OCI-M1 (cell line): ENCODE data around the gene STYXL2.

ENCODE experiments used
- DNase-seq: peaks from one replicate; lab custom pipeline; 2025; lab: John Stamatoyannopoulos, UW

STYXL2 gene

GRCh38 chr1:167110586-167110985 is 16.7 kb downstream of the STYXL2 start:
- no peak for DNase-seq

DNA sequence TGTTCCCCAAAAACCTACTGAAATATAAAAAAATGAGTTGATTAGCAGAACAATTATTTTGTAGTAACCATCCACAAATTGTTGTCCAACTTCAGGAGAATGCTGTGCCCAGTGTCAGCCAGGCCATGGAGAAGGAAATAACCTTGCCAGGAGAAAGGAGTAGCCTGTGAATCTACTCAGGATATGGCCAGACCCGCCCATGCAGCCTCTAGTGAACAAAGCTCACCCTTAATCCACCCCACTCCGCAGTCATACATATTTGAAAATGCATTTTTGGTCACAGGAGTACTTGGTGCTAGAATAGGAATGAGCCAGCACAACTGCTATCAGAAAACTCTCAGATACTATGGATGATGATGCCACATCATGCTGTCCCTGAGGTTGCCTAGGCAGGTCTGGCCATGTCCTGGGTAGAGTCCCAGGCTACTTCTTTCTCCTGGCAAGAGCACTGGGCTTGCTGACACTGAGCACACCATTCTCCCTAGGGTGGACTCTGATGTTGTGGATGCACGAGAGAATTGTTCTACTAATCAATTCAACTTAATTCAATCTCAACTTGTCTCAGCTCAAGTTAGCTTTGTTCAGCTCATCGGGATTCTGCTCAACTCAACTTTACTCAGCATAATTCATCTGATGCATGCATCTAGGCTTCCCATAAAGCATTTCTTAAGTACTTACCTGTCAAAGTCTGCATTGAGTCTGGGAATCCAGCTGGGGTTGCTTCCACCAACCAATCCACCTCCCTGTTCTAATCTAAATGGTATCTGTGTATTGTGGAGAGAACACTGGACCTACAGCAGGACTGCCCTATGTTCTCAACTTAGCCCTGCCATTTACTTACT is 18.2 kb downstream of the STYXL2 start:
- no peak for DNase-seq

DNA sequence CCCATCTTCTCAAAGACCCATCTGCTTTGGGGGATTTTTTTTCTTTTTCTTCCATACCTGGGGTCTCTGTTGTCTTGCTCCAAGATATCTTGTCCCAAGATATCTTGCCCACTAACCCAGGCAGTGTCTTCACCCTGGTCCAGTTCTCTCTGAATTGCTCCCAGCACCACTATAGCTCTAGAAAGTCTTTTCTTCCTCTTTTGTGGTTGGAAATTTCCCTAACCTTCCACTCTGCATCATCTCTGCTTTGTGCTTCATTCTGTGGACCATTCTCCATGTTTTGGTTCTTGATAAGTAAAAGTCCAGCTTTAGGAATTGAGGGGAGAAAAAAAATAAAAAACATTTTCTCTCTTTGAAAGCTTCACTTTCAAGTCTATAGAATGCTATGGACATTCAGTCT is 20.9 kb downstream of the STYXL2 start:
- DNase-seq, result no peak

DNA sequence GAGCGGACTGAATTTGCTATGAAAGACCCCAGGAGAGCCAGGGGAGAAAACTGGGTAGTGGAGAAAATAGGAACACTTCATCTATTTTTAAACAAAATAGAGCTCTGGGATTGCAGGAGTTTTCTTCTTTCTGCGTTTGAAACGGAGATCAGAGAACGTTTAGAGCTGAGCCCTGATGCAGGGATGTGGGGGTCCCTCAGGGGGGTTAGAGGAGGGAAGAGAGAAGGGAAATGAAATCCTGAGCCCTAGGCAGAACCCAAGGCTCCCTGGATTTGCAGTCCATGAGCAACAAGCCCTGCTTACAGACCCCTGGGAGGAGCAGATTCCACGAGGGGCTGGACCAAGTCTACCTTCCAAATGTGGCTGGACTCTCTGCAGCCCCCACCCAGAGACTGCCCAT is 21.8 kb downstream of the STYXL2 start:
- no peak for DNase-seq

DNA sequence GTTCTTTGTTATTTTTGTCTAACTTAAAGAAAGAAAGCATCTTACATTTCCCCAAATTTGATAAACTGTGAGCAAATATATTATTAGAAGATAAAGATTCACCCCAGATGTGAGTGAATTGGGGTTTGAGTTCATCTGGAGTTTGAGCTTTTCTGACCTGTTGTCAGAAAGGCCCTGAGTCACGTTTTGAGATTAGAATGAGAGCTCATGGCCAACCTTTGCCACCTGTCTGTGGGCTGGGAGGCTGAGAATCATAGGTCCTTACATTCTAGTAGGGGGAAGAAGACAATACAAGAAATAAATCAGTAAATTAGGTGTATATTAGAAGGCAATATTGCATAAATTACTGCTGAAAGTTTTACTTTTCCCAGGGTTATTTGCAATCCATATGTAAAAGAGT is 22.3 kb downstream of the STYXL2 start:
- no peak for DNase-seq

DNA sequence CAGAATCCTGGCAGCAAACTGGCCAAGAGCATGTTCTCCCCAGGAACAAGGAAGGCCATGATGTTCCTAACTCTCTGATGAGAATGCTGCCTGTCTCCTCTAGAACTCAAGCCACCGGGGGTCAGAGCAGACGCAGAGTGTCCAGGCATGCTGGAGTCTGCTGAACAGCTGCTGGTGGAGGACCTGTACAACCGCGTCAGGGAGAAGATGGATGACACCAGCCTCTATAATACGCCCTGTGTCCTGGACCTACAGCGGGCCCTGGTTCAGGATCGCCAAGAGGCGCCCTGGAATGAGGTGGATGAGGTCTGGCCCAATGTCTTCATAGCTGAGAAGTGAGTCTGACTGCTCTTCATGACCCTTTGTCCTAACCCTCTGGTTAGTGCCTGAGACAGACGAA is 23.4 kb downstream of the STYXL2 start:
- DNase-seq, result no peak

DNA sequence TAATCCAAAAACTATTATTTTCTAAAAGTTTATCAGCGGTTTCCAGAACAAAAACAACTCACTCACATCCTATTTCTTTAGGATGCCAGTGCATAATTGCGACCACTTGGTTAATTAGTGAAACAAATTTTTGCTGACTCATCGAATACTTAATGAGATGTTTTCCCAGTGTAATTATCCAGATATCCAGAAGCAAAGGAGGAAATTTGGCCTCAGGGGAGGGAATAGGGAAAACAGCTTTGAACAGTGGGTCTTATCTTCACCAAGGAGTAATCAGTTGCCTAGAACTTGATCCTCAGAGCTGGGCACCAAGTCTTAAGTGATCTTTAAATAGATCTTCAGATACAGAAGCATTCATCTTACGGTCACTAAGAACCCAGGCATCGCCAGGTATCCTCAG is 24.3 kb downstream of the STYXL2 start:
- DNase-seq, result no peak

- no peak for DNase-seq
Observed at GRCh38 chr1:167119696-167120095, 25.8 kb downstream of the STYXL2 start.

DNA sequence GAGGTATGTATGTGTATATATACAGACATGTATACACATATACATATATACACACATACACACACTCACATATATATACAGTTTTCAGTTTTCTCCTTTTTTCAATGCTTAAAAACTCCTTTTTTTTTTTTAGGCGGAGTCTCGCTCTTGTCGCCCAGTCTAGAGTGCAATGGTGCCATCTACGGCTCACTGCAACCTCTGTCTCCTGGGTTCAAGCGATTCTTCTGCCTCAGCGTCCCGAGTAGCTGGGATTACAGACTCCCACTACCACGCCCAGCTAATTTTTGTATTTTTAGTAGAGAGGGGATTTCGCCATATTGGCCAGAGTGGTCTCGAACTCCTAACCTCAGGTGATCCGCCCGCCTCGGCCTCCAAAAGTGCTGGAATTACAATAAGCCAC is 27.0 kb downstream of the STYXL2 start:
- DNase-seq, result no peak

DNA sequence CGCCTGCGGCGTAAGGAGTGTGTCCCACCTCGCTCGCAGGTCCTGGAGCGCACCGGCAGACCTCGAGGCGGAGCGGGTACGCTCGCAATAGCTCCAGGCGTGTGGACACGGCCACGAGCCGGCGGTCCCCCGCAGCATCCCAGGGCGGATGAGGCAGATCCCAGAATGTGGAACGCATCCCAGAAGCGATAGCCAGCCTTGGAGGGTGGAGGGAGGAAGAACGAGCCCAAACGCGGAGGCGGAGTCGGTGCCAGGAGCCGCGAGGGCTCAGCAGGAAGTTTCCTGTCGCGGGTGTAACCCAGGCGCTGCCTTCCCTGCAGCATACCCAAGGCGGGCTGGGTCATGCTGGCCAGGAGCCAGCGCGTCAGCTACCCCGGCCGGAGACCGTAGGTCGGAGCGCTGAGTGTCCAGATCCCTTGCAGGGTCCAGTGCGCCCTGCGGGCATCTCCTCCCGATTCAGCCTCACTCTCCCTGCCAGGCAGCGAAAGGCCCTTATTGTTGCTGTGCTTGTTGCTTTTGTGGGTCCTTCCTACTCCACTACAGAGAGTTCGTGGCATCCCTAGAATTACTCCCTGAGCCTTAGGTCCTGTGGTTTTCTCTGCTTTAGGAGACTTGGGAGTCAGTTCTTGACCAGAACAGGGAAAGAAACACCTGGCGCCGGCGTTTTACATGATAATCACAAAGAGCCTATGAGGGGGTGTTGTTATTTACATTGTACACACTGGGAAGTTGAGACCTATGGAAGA is 27.7 kb downstream of the STYXL2 start:
- DNase-seq, result no peak

DNA sequence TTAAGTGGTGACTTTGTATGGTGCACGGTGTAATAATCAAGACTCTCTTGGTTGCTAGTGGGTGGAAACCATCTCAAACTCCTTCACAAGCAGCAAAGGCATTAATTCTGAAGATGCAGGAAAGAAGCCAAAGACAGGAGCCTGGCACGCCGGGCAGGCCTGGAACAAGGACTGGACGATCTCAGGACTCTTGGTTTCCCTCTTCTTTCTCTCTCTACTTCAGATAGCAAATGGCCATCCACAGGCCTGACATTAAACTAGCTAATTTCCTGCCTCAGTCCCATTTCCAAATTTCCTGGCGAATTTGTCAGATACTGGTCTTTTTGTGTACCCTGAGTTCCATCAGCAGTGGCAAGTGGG is 28.2 kb downstream of the STYXL2 start:
- no peak for DNase-seq

GRCh38 chr1:167122568-167122967 is 28.7 kb downstream of the STYXL2 start:
- no peak for DNase-seq

- DNase-seq, result no peak
Observed at GRCh38 chr1:167126317-167126716, 32.4 kb downstream of the STYXL2 start.

DNA sequence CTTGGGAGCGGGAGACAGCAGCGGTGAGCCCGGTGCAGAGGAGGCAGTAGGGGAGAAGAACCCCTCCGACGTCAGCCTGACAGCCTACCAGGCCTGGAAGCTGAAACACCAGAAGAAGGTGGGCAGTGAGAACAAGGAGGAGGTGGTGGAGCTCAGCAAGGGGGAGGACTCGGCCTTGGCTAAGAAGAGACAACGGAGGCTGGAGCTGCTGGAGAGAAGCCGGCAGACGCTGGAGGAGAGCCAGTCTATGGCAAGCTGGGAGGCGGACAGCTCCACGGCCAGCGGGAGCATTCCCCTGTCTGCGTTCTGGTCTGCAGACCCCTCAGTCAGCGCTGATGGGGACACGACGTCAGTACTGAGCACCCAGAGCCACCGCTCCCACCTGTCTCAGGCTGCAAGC is 32.9 kb downstream of the STYXL2 start:
- no peak for DNase-seq

- no peak for DNase-seq
Observed at GRCh38 chr1:167127236-167127635, 33.4 kb downstream of the STYXL2 start.

DNA sequence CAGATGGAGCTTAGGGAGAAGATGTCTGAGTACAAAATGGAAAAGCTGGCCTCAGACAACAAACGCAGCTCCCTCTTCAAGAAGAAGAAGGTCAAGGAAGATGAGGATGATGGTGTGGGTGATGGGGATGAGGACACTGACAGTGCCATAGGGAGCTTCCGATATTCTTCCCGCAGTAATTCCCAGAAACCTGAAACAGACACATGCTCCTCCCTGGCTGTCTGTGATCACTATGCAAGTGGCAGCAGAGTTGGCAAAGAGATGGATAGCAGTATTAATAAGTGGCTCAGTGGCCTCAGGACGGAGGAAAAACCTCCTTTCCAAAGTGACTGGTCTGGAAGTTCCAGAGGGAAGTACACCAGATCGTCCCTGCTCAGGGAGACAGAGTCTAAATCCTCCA is 33.8 kb downstream of the STYXL2 start:
- DNase-seq, result no peak

GRCh38 chr1:167128261-167129227 is 34.7 kb downstream of the STYXL2 start:
- peak; percentile 34 for DNase-seq

DNA sequence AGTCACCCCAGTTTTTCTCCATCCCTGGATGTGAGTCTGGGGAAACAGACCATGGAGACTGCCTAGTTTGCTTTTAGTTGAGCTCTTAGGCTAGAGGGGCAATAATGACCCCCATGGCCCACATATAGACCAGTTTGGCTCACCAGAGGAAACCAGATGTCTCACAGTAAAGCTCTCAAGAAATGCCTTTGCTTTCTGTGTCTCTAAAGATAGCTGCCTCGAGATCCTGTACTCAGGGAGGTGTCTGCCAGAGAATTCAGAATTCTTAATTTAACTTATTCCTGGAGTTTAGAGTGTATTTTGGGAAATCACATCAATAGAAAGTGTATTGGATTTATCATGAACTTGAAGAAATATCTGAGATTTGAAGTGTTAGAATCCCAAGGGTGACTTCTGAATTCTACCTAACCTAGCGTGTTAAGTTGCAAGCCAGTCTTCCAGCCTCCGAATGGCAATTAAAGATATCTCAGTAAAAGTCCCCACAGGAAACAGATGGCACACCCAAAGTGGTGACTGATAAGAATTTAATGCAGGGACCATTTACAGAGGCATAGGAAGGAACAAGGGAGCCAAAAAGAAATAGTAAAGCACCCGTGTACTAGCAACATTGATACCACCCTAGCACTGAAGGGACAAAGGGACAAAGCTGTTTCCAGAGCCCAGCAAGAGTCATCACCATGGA is 37.1 kb downstream of the STYXL2 start:
- peak; percentile 71 for DNase-seq

DNA sequence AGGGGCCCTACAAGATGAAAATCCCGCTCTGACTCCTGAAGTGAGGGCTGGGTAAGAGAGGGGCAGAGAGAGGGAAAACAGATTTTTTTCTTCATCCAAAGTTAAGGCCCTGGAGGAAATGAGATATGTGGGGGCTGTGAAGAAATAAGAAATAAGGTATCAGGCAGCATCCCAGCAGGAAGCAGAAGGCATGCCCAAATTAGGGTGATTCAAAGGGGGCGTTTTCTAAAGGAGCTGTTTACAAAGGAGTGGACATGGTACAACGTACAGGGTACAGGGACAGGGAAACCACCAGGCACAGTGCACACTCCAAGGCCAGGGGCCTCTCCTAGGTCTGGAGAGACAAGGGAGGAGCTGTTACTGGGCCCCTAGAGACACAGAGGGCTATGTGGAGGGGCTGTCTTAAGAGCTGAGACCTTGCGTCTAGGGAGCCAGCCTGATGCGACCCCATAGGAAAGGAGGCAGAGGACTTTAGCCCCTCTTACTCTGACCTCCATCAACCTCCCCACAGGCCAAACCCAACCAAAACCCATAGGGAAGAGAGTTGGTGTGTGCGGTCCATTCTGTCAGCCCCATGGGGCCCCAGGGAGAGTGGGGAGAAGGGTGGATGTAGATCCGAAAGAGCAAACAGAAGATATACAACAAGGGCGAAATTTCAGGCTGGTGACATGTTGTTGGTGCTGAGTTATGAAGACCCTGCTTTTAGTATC is 38.6 kb downstream of the STYXL2 start:
- DNase-seq, result no peak

DNA sequence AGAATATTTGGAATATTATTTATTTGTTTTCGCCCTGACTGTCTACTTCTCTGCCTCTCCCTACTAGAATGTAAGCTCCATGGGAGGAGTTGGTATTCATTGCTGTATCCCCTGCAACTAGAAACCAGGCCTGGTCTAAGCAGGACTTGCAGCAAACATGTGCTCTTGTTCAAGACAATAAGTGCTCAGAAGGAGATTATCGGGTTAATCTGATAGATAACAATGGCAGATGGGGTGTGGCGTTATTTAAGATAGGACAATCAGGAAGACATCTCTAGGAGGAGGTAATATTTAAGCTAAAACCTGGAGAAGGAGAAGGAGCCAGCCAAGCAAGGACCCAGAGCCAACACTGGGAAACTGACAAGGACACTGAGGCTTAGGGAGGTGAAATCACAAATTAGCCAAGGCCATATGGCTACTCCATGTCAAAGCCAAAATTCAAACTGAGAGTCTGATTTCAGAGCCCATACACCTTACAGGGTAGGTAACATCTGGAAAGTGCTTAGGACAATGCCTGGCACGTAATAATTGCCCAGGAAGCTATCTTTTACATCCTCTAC is 41.5 kb downstream of the STYXL2 start:
- DNase-seq, result no peak

DNA sequence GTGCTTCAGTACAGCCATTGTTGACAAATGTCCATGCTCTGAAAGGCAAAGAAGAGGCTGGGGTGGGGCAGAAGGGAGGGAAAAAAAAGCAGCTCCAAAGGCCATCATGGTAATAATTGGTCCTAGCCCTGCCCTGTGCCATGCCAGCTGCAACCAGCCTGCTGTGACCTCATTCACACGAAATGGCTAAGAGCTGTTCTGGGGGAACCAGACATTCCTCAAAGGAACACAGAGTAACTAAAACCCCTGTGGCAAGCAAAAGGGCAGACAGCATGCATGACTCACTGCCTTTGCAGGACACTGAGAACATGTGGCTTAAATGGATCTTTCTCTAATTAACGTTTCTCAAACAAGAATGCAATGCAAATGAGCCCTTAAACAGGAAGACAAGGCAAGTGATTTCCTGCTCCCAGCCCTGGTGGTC is 42.3 kb downstream of the STYXL2 start:
- DNase-seq, result no peak
